IPS DF 6.9 (cell line): ENCODE results near the gene PHYKPL.

Source experiments
- DNase-seq: peaks from one replicate; pipeline ENCODE4 v3.0.0-alpha.2; 2013; ENCODE audit warnings: low read depth, low spot score
- H3K27ac ChIP-seq: one replicate; pipeline ENCODE4 v1.5.1; 2013; ENCODE audit warnings: low read length, control low read depth
- H3K27me3 ChIP-seq: 2 replicates; pipeline ENCODE4 v1.6.1; 2013; ENCODE audit warnings: mild to moderate bottlenecking, low read length; ENCODE audit not compliant: control insufficient read depth, insufficient read depth
- H3K36me3 ChIP-seq: 2 replicates; pipeline ENCODE4 v1.6.1; 2013; ENCODE audit warnings: low read length; ENCODE audit not compliant: control insufficient read depth, insufficient read depth
- H3K4me1 ChIP-seq: 2 replicates; pipeline ENCODE4 v1.6.1; 2013; ENCODE audit warnings: low read length; ENCODE audit not compliant: control insufficient read depth, insufficient read depth
- H3K4me3 ChIP-seq: 2 replicates; pipeline ENCODE4 v1.5.1; 2013; ENCODE audit warnings: mild to moderate bottlenecking, low read length
- H3K9me3 ChIP-seq: 2 replicates; pipeline ENCODE4 v1.6.1; 2013; ENCODE audit warnings: low read length, inconsistent platforms; ENCODE audit not compliant: control insufficient read depth, insufficient read depth
- WGBS: extraction: QIAGEN DNeasy Blood & Tissue Kit; methylation state at CpG from one replicate; pipeline ENCODE4 v1.1.7; 2013; ENCODE audit warnings: mixed read lengths, missing lambda C conversion rate; ENCODE audit not compliant: insufficient read length, insufficient coverage; 5-methylcytosine and 5-hydroxymethylcytosine counted together

The PHYKPL gene

DNA sequence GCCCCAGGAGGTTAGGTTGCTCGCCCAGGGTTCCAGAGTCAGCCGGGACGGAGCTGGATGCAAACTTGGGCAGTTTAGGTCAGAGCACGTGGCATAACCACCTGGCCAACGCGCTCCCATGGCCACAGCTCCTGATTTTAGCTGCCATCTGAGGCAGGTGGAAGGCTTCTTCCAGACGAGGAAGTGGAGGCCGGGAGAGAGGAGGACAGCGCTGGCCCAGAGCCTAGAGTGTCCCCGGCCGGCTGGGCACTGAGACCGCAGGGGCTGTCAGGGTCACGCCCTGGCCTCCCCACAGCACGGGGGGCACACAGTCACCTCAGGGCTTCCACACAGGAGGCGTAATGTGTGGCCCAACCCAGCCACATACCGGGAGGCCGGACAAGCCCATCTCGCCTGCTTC lies 16.1 kb upstream of the PHYKPL start:
- WGBS: no CpG with 5 or more reads among the region's 18 CpGs
- DNase-seq: no peak

DNA sequence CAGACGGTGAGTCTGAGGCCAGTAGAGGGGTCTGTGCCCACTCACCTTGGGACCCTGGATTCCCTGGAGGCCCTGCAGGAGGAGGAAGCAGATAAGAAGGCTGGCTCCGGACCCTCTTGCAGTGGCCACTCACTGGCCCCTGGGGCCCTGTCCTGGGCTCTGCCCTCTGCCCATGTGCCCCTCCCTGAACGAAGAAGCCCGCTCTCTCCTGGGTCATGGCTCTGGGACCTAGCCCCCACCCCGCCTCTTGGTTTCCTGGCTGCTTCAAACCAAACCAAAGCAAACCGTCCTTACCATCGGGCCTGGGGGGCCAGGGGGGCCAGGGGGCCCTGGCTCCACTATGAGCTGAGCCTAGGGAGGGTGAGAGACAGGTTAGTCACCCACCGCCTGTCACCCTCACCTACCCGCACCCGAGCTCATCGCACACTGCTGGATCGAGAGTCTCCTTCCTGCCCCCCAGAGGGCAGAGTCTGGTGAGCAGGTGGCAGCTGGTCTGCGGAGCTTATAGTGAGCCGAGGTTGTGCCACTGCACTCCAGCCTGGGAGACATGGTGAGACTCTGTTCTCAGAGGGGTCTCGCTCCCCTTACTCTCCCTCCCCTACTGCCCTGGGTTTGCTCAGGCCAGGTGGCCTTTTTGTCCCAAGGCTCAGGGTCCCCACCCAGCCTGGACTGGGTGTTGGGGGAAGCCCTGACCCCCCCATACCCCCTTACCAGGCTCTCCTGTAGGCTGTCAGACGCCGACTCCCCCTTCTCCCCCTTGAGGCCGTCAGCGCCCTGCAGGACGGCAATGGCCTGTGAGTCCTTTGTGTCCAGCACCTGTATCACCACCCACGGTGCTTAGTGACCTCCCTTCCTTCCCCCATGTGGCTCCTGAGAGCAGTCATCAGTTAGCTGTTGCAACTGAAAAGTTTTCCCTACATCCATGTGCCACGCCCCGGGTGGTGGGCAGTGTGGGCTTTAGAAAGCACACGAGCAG lies 15.2 kb upstream of the PHYKPL start:
- no CpG with 5 or more reads among the region's 24 CpGs for WGBS
- Histone ChIP-seq H3K4me3 (no peak overlapping the region), H3K4me1 (no peaks in the 10 kb centered on the region), H3K27me3 (no peaks in the 10 kb centered on the region), H3K36me3 (no peaks in the 10 kb centered on the region), H3K9me3 (no peaks in the 10 kb centered on the region), H3K27ac (no peak overlapping the region)
- no peak for DNase-seq

More for the DNA sequence above, 16.1 kb upstream of the PHYKPL start:
- Histone ChIP-seq H3K27me3 (no peaks in the 10 kb centered on the region), H3K36me3 (no peaks in the 10 kb centered on the region), H3K9me3 (no peaks in the 10 kb centered on the region), H3K4me1 (no peaks in the 10 kb centered on the region), H3K4me3 (no peak overlapping the region), H3K27ac (no peak overlapping the region)

DNA sequence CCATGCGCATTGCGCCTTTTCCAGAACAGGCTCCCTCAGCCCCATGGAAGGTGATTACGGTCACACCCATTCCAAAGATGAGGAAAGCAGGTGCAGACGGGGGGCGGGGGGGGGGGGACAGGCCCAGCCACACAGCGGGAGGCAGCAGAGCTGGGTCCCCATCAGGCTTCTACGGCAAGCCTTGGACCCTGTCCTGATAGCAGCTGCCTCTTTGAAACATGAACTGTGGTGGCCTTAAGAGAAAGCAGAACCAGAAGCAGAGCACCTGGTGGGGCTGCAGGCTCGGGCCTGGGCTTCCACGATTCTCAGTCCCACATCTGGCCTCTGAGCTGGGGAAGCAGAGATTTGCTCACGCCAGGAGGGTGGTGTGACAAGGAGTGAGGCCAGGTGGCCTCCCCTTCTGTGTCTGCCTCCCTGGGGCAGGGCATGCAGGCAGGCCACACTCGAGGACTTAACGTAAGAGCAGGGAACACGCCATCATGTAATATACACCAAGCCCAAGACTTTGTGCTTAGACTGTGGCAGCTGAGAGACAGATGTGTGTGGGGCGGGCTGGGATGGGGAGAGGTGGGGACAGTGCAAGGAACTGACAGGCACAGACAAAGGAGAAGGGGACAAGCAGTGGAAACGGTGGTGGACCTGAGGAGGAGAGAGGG lies 14.2 kb upstream of the PHYKPL start:
- Histone ChIP-seq H3K27ac (no peak overlapping the region), H3K9me3 (no peaks in the 10 kb centered on the region), H3K27me3 (no peaks in the 10 kb centered on the region), H3K36me3 (no peaks in the 10 kb centered on the region), H3K4me1 (no peaks in the 10 kb centered on the region), H3K4me3 (no peak overlapping the region)
- no CpG with 5 or more reads among the region's 15 CpGs for WGBS
- DNase-seq: no peak

DNA sequence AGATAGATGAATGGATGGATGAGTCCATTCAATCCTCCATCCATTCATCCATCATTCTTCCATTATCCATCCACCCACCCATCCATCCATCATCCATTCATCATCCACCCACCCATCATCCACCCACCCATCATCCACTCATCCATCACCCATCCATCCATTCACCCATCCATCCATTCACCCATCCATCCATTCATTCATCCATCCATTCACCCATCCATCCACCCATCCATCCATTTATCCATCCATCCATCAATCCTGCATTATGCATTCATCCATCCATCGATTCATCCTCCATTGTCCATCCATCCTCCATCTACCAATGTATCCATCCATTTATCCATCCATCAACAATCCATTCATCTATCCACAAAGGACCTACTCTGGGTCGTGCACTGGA lies 12.8 kb upstream of the PHYKPL start:
- WGBS: 100% methylated on average over 1 of the region's 2 CpGs
- DNase-seq: no peak

DNA sequence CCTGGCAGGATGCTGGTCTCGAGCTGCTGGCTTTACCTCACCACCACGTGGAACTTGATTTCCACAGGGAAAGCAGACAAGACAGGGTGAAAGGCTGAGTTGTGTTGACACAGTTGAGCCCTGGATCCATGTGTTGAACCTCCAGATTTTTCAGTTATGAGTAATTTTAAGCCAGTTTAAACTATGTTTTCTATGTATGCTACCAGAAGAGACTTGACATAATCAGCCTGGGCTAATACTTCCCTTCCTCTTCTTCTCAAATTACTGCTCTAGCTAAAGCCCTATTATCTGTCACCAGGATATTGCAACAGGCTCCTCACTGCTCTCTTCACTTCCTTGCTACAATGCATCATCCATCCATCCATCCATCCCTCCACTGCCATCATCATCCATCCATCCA lies 12.0 kb upstream of the PHYKPL start:
- Histone ChIP-seq H3K4me1 (no peaks in the 10 kb centered on the region), H3K27me3 (no peaks in the 10 kb centered on the region), H3K27ac (no peak overlapping the region), H3K9me3 (no peaks in the 10 kb centered on the region), H3K36me3 (no peaks in the 10 kb centered on the region), H3K4me3 (no peak overlapping the region)
- no peak for DNase-seq
- no CpG with 5 or more reads among the region's 2 CpGs for WGBS

More for the DNA sequence above, 12.8 kb upstream of the PHYKPL start:
- Histone ChIP-seq H3K27me3 (no peaks in the 10 kb centered on the region), H3K27ac (no peak overlapping the region), H3K4me1 (no peaks in the 10 kb centered on the region), H3K9me3 (no peaks in the 10 kb centered on the region), H3K36me3 (no peaks in the 10 kb centered on the region), H3K4me3 (no peak overlapping the region)

DNA sequence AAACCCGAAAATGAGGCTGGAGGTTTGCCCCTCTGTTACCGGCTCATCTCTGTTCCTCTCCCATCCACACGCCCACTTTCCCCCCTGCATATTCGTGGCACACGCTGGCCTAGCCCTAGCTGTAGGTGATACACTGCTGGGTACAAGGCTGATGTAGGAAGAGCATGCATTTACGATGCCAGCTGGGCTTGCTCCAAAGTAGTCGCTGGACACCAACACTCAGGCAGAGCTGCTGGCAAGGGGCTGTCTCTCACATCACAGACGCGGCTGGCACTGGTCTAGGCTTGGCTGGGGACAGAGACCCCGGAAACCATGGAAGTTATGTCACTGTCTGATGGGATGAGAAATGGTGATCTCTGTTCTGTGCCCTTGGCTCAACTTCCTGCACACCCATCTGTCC lies 9.8 kb upstream of the PHYKPL start:
- 0 out of 2 replicates have a peak, but pooled peaks cover 3% of the 10 kb centered on the region for H3K4me1 ChIP-seq

DNA sequence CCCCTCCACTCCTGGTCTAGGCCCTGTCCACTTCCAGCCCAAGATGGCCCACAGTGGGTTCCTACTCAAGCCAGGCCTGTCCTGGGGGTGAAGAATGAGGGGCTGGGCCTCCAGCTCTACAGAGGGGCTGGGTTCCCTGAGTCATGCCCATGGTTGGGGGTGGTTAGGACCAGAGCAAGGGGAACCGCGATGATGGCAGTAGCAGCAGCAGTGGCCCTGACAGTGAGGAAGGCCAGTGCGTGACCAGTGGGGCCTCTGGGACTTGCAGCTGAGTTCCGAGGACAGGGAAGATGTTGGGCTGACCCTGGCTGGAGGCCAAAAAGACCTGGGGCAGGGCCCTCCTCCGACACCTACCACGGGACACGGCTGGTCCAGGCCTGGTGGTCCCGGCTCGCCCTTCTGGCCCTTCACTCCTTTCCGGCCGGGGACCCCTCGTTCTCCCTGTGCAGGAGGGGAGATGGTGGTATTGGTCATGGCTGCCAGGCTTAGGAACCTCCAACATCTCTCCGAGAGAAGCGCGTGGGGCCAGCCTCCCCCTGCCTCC lies 9.2 kb upstream of the PHYKPL start:
- no peaks in the 10 kb centered on the region for H3K27me3 ChIP-seq
- DNase-seq: no peak
- H3K27ac ChIP-seq: no peak overlapping the region
- H3K9me3 ChIP-seq: no peaks in the 10 kb centered on the region
- H3K36me3 ChIP-seq: no peaks in the 10 kb centered on the region
- WGBS: no CpG with 5 or more reads among the region's 15 CpGs
- H3K4me1 ChIP-seq: 0 out of 2 replicates have a peak, but pooled peaks cover 3% of the 10 kb centered on the region
- H3K4me3 ChIP-seq: no peak overlapping the region

More for the DNA sequence above, 9.8 kb upstream of the PHYKPL start:
- no peaks in the 10 kb centered on the region for H3K36me3 ChIP-seq
- H3K4me3 ChIP-seq: no peak overlapping the region
- H3K9me3 ChIP-seq: no peaks in the 10 kb centered on the region
- WGBS: no CpG with 5 or more reads among the region's 10 CpGs
- DNase-seq: no peak
- no peak overlapping the region for H3K27ac ChIP-seq
- no peaks in the 10 kb centered on the region for H3K27me3 ChIP-seq

DNA sequence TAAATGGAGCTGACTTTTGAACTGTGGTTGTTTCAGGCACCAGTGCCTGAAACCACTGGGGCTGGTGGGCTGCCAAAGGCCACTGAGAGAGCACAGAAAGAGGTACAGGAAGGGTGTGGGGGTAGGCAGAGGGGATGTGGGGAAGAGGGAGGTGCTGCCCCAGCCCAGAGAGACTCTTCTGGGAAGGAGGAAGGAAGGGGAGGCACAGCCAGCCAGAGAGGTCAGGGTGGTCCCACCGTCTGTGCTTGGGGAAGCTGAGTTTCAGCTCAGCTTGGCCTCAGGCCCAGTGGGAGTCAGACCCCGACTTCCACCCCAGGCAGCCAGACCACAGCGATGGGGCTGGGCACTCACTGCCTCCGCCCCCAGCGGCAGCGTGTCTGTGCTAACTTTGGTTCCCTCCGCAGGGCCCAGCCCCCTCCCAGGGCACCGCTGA lies 8.6 kb upstream of the PHYKPL start:
- H3K4me3 ChIP-seq: no peak overlapping the region

DNA sequence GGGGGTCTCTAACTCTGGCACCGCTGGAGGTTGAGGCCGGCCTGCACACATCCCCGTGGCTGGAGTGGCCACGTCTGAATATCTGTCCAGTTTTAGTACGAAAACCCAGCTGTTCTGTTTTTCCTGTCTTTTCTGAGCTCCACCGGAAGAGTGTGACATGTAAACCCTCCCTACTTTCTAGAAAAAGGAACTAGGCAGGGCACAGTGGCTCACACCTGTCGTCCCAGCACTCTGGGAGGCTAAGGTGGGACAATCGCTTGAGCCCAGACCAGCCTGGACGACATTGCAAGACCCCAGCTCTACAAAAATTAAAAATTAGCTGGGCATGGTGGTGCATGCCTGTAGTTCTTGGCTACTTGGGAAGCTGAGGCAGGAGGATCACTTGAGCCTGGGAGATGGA lies 8.2 kb upstream of the PHYKPL start:
- Histone ChIP-seq H3K9me3 (no peaks in the 10 kb centered on the region), H3K36me3 (no peaks in the 10 kb centered on the region), H3K27ac (no peak overlapping the region), H3K4me3 (no peak overlapping the region), H3K4me1 (0 out of 2 replicates have a peak, but pooled peaks cover 3% of the 10 kb centered on the region), H3K27me3 (no peaks in the 10 kb centered on the region)
- DNase-seq: no peak
- WGBS: no CpG with 5 or more reads among the region's 9 CpGs

More for the DNA sequence above, 8.6 kb upstream of the PHYKPL start:
- H3K4me1 ChIP-seq: 0 out of 2 replicates have a peak, but pooled peaks cover 3% of the 10 kb centered on the region
- no CpG with 5 or more reads among the region's 8 CpGs for WGBS
- H3K9me3 ChIP-seq: no peaks in the 10 kb centered on the region
- H3K36me3 ChIP-seq: no peaks in the 10 kb centered on the region
- H3K27me3 ChIP-seq: no peaks in the 10 kb centered on the region
- H3K27ac ChIP-seq: no peak overlapping the region
- no peak for DNase-seq

DNA sequence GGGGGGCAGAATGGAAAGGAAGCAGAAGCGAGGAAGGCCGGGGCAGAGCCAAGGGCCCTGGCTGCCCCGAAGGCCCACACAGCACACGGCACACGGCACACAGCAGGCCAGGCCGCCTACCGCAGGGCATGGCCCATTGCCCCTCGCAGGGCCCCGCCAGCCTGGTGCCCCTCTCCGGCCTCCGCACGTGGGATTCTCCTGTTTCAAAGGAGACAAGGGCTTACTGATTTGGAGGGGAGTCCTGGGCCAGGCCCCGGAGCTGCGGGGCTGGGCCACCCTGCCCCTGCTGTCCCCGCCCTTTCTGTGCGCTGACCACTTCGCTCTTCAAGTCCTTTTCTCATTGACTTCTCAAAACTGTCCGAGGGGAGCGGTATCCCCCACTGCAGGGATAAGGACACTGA lies 7.7 kb upstream of the PHYKPL start:
- no peaks in the 10 kb centered on the region for H3K36me3 ChIP-seq
- DNase-seq: no peak
- H3K4me1 ChIP-seq: 0 out of 2 replicates have a peak, but pooled peaks cover 3% of the 10 kb centered on the region
- no CpG with 5 or more reads among the region's 19 CpGs for WGBS
- no peak overlapping the region for H3K27ac ChIP-seq
- no peaks in the 10 kb centered on the region for H3K27me3 ChIP-seq
- no peak overlapping the region for H3K4me3 ChIP-seq
- H3K9me3 ChIP-seq: no peaks in the 10 kb centered on the region
